Measurements from ENCODE around the gene PAAF1.
"Not testable (repeated sequence)": the region's sequence is repeated elsewhere in the genome, so short reads cannot be mapped to it uniquely, and the experiment has no call there.

Gene PAAF1

GRCh38 chr11:73878771-73879170, 2.0 kb downstream of the PAAF1 start:
- no peak overlapping the region for H3K4me3 ChIP-seq (replicated peaks; ENCODE audit: low read depth, low read length)
- TF ChIP-seq CTCF (IDR thresholded peaks at IDR 0.05; ENCODE audit: low read depth, low read length, missing control alignments), result no peak
- no peak for DNase-seq (ENCODE audit: extremely low read depth, low read depth)

GRCh38 chr11:73880449-73880848, 3.6 kb downstream of the PAAF1 start:
- not testable (repeated sequence) for H3K4me3 ChIP-seq (replicated peaks; ENCODE audit: low read depth, low read length); DNase-seq (ENCODE audit: extremely low read depth, low read depth)

- no peak for TF ChIP-seq CTCF (IDR thresholded peaks at IDR 0.05; ENCODE audit: low read depth, low read length, missing control alignments)
- no peak for DNase-seq (ENCODE audit: extremely low read depth, low read depth)
- H3K4me3 ChIP-seq (replicated peaks; ENCODE audit: low read depth, low read length), result no peak overlapping the region
Measured at GRCh38 chr11:73883856-73884255, 7.1 kb downstream of the PAAF1 start.

GRCh38 chr11:73888244-73888643, 11.4 kb downstream of the PAAF1 start:
- H3K4me3 ChIP-seq (replicated peaks; ENCODE audit: low read depth, low read length), result no peak overlapping the region
- no peak for DNase-seq (ENCODE audit: extremely low read depth, low read depth)
- no peak for TF ChIP-seq CTCF (IDR thresholded peaks at IDR 0.05; ENCODE audit: low read depth, low read length, missing control alignments)

- TF ChIP-seq CTCF (IDR thresholded peaks at IDR 0.05; ENCODE audit: low read depth, low read length, missing control alignments), result no peak
- H3K4me3 ChIP-seq (replicated peaks; ENCODE audit: low read depth, low read length), result no peak overlapping the region
- no peak for DNase-seq (ENCODE audit: extremely low read depth, low read depth)
Measured at GRCh38 chr11:73889019-73889418, 12.2 kb downstream of the PAAF1 start.

- TF ChIP-seq CTCF (IDR thresholded peaks at IDR 0.05; ENCODE audit: low read depth, low read length, missing control alignments), result no peak
- H3K4me3 ChIP-seq (replicated peaks; ENCODE audit: low read depth, low read length), result no peak overlapping the region
- no peak for DNase-seq (ENCODE audit: extremely low read depth, low read depth)
Measured at GRCh38 chr11:73889536-73889935, 12.7 kb downstream of the PAAF1 start.

- no peak for DNase-seq (ENCODE audit: extremely low read depth, low read depth)
- H3K4me3 ChIP-seq (replicated peaks; ENCODE audit: low read depth, low read length), result no peak overlapping the region
- TF ChIP-seq CTCF (IDR thresholded peaks at IDR 0.05; ENCODE audit: low read depth, low read length, missing control alignments), result no peak
Measured at GRCh38 chr11:73893041-73893440, 16.2 kb downstream of the PAAF1 start.
